Neural progenitor cell (in vitro differentiated cells): ENCODE measurements around the gene NFIA. TPM values are rescaled to one million over a fixed set of nuclear protein-coding genes. Genes with fewer than 3 reads are reported as not detected.

ENCODE experiments used
- DNase-seq: peaks from one replicate; pipeline ENCODE4 v3.0.0-alpha.2; 2016; ENCODE audit warnings: low spot score
- H2AFZ ChIP-seq: fragments of 200-600 bp; sonication (generic); replicated peaks from 2 replicates; pipeline ENCODE4 v1.6.1; 2016; ENCODE audit warnings: antibody characterized with exemption
- H3F3A ChIP-seq: fragments of 200-600 bp; sonication (generic); 2 replicates; pipeline ENCODE4 v1.6.1; 2016; ENCODE audit warnings: antibody characterized with exemption, low read depth
- H3K27ac ChIP-seq: fragments of 200-600 bp; sonication (generic); 2 replicates; pipeline ENCODE4 v1.5.1; 2016; ENCODE audit warnings: mild to moderate bottlenecking
- H3K27me3 ChIP-seq: fragments of 200-600 bp; sonication (generic); 2 replicates; pipeline ENCODE4 v1.6.1; 2016; ENCODE audit warnings: mild to moderate bottlenecking, moderate library complexity
- H3K36me3 ChIP-seq: fragments of 200-600 bp; sonication (generic); 2 replicates; pipeline ENCODE4 v1.5.1; 2016
- H3K4me1 ChIP-seq: fragments of 200-600 bp; sonication (generic); 2 replicates; pipeline ENCODE4 v1.6.1; 2016; ENCODE audit warnings: mixed run types
- H3K4me2 ChIP-seq: fragments of 200-600 bp; sonication (generic); 2 replicates; pipeline ENCODE4 v1.6.1; 2016
- H3K4me3 ChIP-seq: fragments of 200-600 bp; sonication (generic); 2 replicates; pipeline ENCODE4 v1.5.1; 2016
- H3K79me2 ChIP-seq: fragments of 200-600 bp; sonication (generic); 2 replicates; pipeline ENCODE4 v1.6.1; 2016; ENCODE audit warnings: low read depth
- H3K9ac ChIP-seq: fragments of 200-600 bp; sonication (generic); 2 replicates; pipeline ENCODE4 v1.6.1; 2016
- H3K9me3 ChIP-seq: fragments of 200-600 bp; sonication (generic); 2 replicates; pipeline ENCODE4 v1.5.1; 2016; ENCODE audit warnings: low read depth
- H4K20me1 ChIP-seq: fragments of 200-600 bp; sonication (generic); 2 replicates; pipeline ENCODE4 v1.6.1; 2016; ENCODE audit warnings: low read depth
- H3K27ac Mint-ChIP-seq: 3 replicates; pipeline ENCODE4 v1.8.0; 2021; ENCODE audit warnings: mixed read lengths
- H3K27me3 Mint-ChIP-seq: 2 replicates; pipeline ENCODE4 v1.8.0; 2022; ENCODE audit warnings: low read depth, mild to moderate bottlenecking, inconsistent platforms, moderate library complexity, mixed read lengths; ENCODE audit not compliant: insufficient read depth
- H3K36me3 Mint-ChIP-seq: 3 replicates; pipeline ENCODE4 v1.8.0; 2021; ENCODE audit warnings: mixed read lengths
- H3K4me1 Mint-ChIP-seq: 3 replicates; pipeline ENCODE4 v1.8.0; 2021; ENCODE audit warnings: mixed read lengths
- H3K4me3 Mint-ChIP-seq: 3 replicates; pipeline ENCODE4 v1.8.0; 2021; ENCODE audit warnings: mild to moderate bottlenecking, moderate library complexity, mixed read lengths
- H3K9me3 Mint-ChIP-seq: 3 replicates; pipeline ENCODE4 v1.8.0; 2020; ENCODE audit warnings: mixed read lengths
- CTCF ChIP-seq: fragments of 200-600 bp; sonication (generic); IDR thresholded peaks from 2 replicates; pipeline ENCODE4 v1.5.1; 2017; ENCODE audit warnings: antibody characterized with exemption, mild to moderate bottlenecking
- EZH2 ChIP-seq: fragments of 200-600 bp; sonication (generic); IDR thresholded peaks from 2 replicates; pipeline ENCODE4 v1.6.1; 2017; ENCODE audit warnings: antibody characterized with exemption, mild to moderate bottlenecking, moderate library complexity
- EZH2phosphoT487 ChIP-seq: fragments of 200-600 bp; sonication (generic); IDR thresholded peaks from 2 replicates; pipeline ENCODE4 v1.6.1; 2017; ENCODE audit warnings: antibody characterized with exemption
- total RNA-seq: library from RNA; depleted of rRNA; stranded (reverse); fragments of >200 nt; gene quantifications from 2 replicates; pipeline ENCODE4 v1.2.3, GENCODE V29; 2015; ENCODE audit warnings: low replicate concordance

The NFIA gene
- total RNA-seq, 1 donor from 2014 or later = 5.3 TPM

GRCh38 chr1:61138305-61138704, 55.9 kb downstream of the NFIA start:
- Mint-ChIP-seq H3K27ac (no peak overlapping the region), H3K4me1 (peaks cover 22% of the 10 kb centered on the region), H3K4me3 (no peak overlapping the region), H3K27me3 (peaks cover 2% of the 10 kb centered on the region), H3K9me3 (no peaks in the 10 kb centered on the region), H3K36me3 (peaks cover 3% of the 10 kb centered on the region)
- no peak for DNase-seq
- Histone ChIP-seq H3K36me3 (no peaks in the 10 kb centered on the region), H2AFZ (no peak overlapping the region), H3K4me1 (peaks cover 18% of the 10 kb centered on the region), H3K79me2 (no peaks in the 10 kb centered on the region), H3K4me3 (no peak overlapping the region), H3F3A (no peaks in the 10 kb centered on the region), H3K9me3 (no peaks in the 10 kb centered on the region), H3K27me3 (no peaks in the 10 kb centered on the region), H4K20me1 (no peaks in the 10 kb centered on the region), H3K4me2 (no peak overlapping the region), H3K27ac (no peak overlapping the region), H3K9ac (no peak overlapping the region)
- TF ChIP-seq EZH2phosphoT487 (no peak), EZH2 (no peak), CTCF (no peak)

- H3K4me2 ChIP-seq = no peak overlapping the region
- no peaks in the 10 kb centered on the region for H3K27me3 ChIP-seq
- no peaks in the 10 kb centered on the region for H3K9me3 ChIP-seq
- no peak overlapping the region for H2AFZ ChIP-seq
- H3K4me3 ChIP-seq = no peak overlapping the region
- H3K9me3 Mint-ChIP-seq = no peaks in the 10 kb centered on the region
- H3K9ac ChIP-seq = no peak overlapping the region
- no peak overlapping the region for H3K4me3 Mint-ChIP-seq
- H3K4me1 Mint-ChIP-seq = peaks cover 26% of the 10 kb centered on the region
- H3K27me3 Mint-ChIP-seq = peaks cover 2% of the 10 kb centered on the region
- peak; percentile 28 for DNase-seq
- no peak for TF ChIP-seq CTCF
- no peaks in the 10 kb centered on the region for H3K36me3 ChIP-seq
- H3K4me1 ChIP-seq = peaks cover 17% of the 10 kb centered on the region
- H3K79me2 ChIP-seq = no peaks in the 10 kb centered on the region
- no peak overlapping the region for H3K27ac ChIP-seq
- peaks cover 4% of the 10 kb centered on the region for H3K36me3 Mint-ChIP-seq
- no peaks in the 10 kb centered on the region for H4K20me1 ChIP-seq
- no peaks in the 10 kb centered on the region for H3F3A ChIP-seq
- no peak overlapping the region for H3K27ac Mint-ChIP-seq
Observed at GRCh38 chr1:61138921-61139774, 56.8 kb downstream of the NFIA start.

- Histone ChIP-seq H3F3A (no peaks in the 10 kb centered on the region), H3K9me3 (no peaks in the 10 kb centered on the region), H3K79me2 (no peaks in the 10 kb centered on the region), H3K4me1 (peaks cover 17% of the 10 kb centered on the region), H3K9ac (no peak overlapping the region), H3K36me3 (no peaks in the 10 kb centered on the region), H3K4me3 (no peak overlapping the region), H3K27me3 (no peaks in the 10 kb centered on the region), H3K27ac (no peak overlapping the region), H4K20me1 (no peaks in the 10 kb centered on the region), H2AFZ (no peak overlapping the region), H3K4me2 (peak overlapping the region; percentile 28)
- H3K27ac Mint-ChIP-seq = no peak overlapping the region
- no peaks in the 10 kb centered on the region for H3K9me3 Mint-ChIP-seq
- TF ChIP-seq EZH2phosphoT487 (no peak), CTCF (no peak), EZH2 (no peak)
- peaks cover 23% of the 10 kb centered on the region for H3K4me1 Mint-ChIP-seq
- H3K27me3 Mint-ChIP-seq = peaks cover 2% of the 10 kb centered on the region
- no peak for DNase-seq
- no peak overlapping the region for H3K4me3 Mint-ChIP-seq
- peaks cover 4% of the 10 kb centered on the region for H3K36me3 Mint-ChIP-seq
Observed at GRCh38 chr1:61139775-61140549, 57.6 kb downstream of the NFIA start.
